ENCODE measurements around the gene CEPT1. TPM values are rescaled to one million over a fixed set of nuclear protein-coding genes. Genes with fewer than 3 reads are reported as not detected.

The CEPT1 gene
- total RNA-seq, 3 donors from 2014 or later (not counting 1 experiment from before 2014, with no cell fraction given), result 35.4 to 49.5 (median 40.9) TPM

GRCh38 chr1:111179968-111180533 lies 40.0 kb downstream of the CEPT1 start:
- no peaks in the 10 kb centered on the region for H3K27me3 Mint-ChIP-seq (ENCODE audit: low read depth in 2 of 2)
- Histone ChIP-seq H3K4me3 (ENCODE audit: low read length) (no peak overlapping the region), H3K36me3 (ENCODE audit: control insufficient read depth, insufficient read depth, low read length) (peaks cover 62% of the 10 kb centered on the region), H3K4me1 (ENCODE audit: control insufficient read depth, insufficient read depth, low read length) (no peaks in the 10 kb centered on the region), H3K27me3 (ENCODE audit: control insufficient read depth, insufficient read depth, low read length) (no peaks in the 10 kb centered on the region), H3K9me3 (ENCODE audit: control insufficient read depth, insufficient read depth, low read length) (no peaks in the 10 kb centered on the region), H3K27ac (ENCODE audit: low read length) (peak overlapping the region; percentile 11)
- H3K36me3 Mint-ChIP-seq, result peaks cover 14% of the 10 kb centered on the region
- ATAC-seq (no peak), DNase-seq (no peak)
- no peak overlapping the region for H3K4me3 Mint-ChIP-seq
- intact Hi-C loops (cut with micrococcal nuclease), result no loop called here
- peak overlapping the region; percentile 91 to 95 for H3K27ac Mint-ChIP-seq
- TF ChIP-seq CTCF (IDR thresholded peaks at IDR 0.05), result no peak
- no peaks in the 10 kb centered on the region for H3K9me3 Mint-ChIP-seq
- peaks cover 48 to 51% of the 10 kb centered on the region in 2 donors for H3K4me1 Mint-ChIP-seq

- H3K4me3 Mint-ChIP-seq, result no peak overlapping the region
- H3K9me3 Mint-ChIP-seq, result no peaks in the 10 kb centered on the region
- WGBS (ENCODE audit: insufficient coverage), result no CpG with 5 or more reads among the region's 2 CpGs
- Histone ChIP-seq H3K27ac (ENCODE audit: low read length) (no peak overlapping the region), H3K9me3 (ENCODE audit: control insufficient read depth, insufficient read depth, low read length) (no peaks in the 10 kb centered on the region), H3K27me3 (ENCODE audit: control insufficient read depth, insufficient read depth, low read length) (no peaks in the 10 kb centered on the region), H3K4me3 (ENCODE audit: low read length) (no peak overlapping the region), H3K36me3 (ENCODE audit: control insufficient read depth, insufficient read depth, low read length) (peaks cover 62% of the 10 kb centered on the region), H3K4me1 (ENCODE audit: control insufficient read depth, insufficient read depth, low read length) (no peaks in the 10 kb centered on the region)
- no peak for TF ChIP-seq CTCF (IDR thresholded peaks at IDR 0.05)
- peaks cover 59 to 68% of the 10 kb centered on the region in 2 donors for H3K4me1 Mint-ChIP-seq
- ATAC-seq, result no peak
- intact Hi-C loops (cut with micrococcal nuclease), result no loop called here
- H3K27me3 Mint-ChIP-seq (ENCODE audit: low read depth in 2 of 2), result no peaks in the 10 kb centered on the region
- H3K36me3 Mint-ChIP-seq, result peaks cover 18% of the 10 kb centered on the region
- H3K27ac Mint-ChIP-seq, result peak overlapping the region; percentile 91 to 95
- DNase-seq, result no peak
These were observed 42.0 kb downstream of the CEPT1 start for GRCh38 chr1:111182052-111182451.

- Histone ChIP-seq H3K9me3 (ENCODE audit: control insufficient read depth, insufficient read depth, low read length) (no peaks in the 10 kb centered on the region), H3K4me1 (ENCODE audit: control insufficient read depth, insufficient read depth, low read length) (peaks cover 6% of the 10 kb centered on the region), H3K27ac (ENCODE audit: low read length) (peak overlapping the region; percentile 3), H3K36me3 (ENCODE audit: control insufficient read depth, insufficient read depth, low read length) (peaks cover 67% of the 10 kb centered on the region), H3K4me3 (ENCODE audit: low read length) (no peak overlapping the region), H3K27me3 (ENCODE audit: control insufficient read depth, insufficient read depth, low read length) (no peaks in the 10 kb centered on the region)
- no peak overlapping the region for H3K4me3 Mint-ChIP-seq
- no peaks in the 10 kb centered on the region for H3K9me3 Mint-ChIP-seq
- H3K4me1 Mint-ChIP-seq, result peaks cover 71 to 81% of the 10 kb centered on the region in 2 donors
- no peak for TF ChIP-seq CTCF (IDR thresholded peaks at IDR 0.05)
- WGBS (ENCODE audit: insufficient coverage), result 87% methylated on average over 5 of the region's 6 CpGs
- H3K27ac Mint-ChIP-seq, result peak overlapping the region; percentile 91 to 95
- no peaks in the 10 kb centered on the region for H3K27me3 Mint-ChIP-seq (ENCODE audit: low read depth in 2 of 2)
- DNase-seq (no peak), ATAC-seq (no peak)
- intact Hi-C loops (cut with micrococcal nuclease), result no loop called here
- H3K36me3 Mint-ChIP-seq, result peaks cover 24% of the 10 kb centered on the region
These were observed 43.5 kb downstream of the CEPT1 start for GRCh38 chr1:111183308-111184069.

All from natural killer cell (primary cell).